DOHH2 (cell line): ENCODE measurements around the gene NFATC3.

ENCODE experiments used
- CTCF ChIP-seq: fragments of 200-600 bp; sonication (generic); IDR thresholded peaks from one replicate; pipeline ENCODE4 v1.5.1; 2014; ENCODE audit warnings: antibody characterized with exemption, mild to moderate bottlenecking, low read depth, low read length; ENCODE audit not compliant: poor library complexity, severe bottlenecking
- EZH2phosphoT487 ChIP-seq: fragments of 200-600 bp; sonication (generic); IDR thresholded peaks from 2 replicates; pipeline ENCODE4 v1.6.1; 2017; ENCODE audit warnings: borderline replicate concordance, mild to moderate bottlenecking, antibody characterized with exemption, low read length, moderate library complexity, mixed read lengths

- TF ChIP-seq CTCF (no peak), EZH2phosphoT487 (no peak)
Measured at GRCh38 chr16:68146585-68146984, 61.4 kb downstream of the NFATC3 start.
